OCI-LY3 (cell line): ENCODE data around the gene CARTPT.

Source experiments
- EZH2phosphoT487 ChIP-seq: fragments of 200-600 bp; shearing (Covaris generic); IDR thresholded peaks from 2 replicates; pipeline ENCODE4 v1.6.1; 2018; ENCODE audit warnings: antibody characterized with exemption, mixed run types, low read depth
- TF ChIP-seq, protein P1 (sequence below): fragments of 200-600, 300-600 bp; sonication (generic); IDR thresholded peaks from 2 replicates; pipeline ENCODE4 v1.5.1; 2014; ENCODE audit warnings: antibody characterized with exemption, low read length, low read depth

DNA sequence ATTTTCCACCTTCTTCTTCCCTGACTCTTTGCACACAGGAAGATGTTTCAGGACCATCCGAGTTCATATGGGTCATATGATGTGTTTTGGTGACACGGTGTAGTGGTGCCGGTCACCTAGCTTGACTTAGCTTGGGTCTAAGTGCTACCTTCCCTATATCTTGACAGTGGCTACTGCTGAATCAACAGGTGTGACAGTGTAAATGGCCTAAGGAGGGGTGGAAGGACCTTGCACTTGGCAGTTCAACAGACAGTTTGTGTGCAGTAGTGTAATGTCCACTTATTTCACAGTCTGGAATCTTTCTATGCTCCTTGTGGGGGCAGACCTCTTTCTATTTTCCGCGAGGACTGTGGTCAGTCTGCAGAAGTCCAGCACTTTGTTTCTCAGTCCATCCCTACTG is 43.8 kb downstream of the CARTPT start:
- TF ChIP-seq, protein P1, sequence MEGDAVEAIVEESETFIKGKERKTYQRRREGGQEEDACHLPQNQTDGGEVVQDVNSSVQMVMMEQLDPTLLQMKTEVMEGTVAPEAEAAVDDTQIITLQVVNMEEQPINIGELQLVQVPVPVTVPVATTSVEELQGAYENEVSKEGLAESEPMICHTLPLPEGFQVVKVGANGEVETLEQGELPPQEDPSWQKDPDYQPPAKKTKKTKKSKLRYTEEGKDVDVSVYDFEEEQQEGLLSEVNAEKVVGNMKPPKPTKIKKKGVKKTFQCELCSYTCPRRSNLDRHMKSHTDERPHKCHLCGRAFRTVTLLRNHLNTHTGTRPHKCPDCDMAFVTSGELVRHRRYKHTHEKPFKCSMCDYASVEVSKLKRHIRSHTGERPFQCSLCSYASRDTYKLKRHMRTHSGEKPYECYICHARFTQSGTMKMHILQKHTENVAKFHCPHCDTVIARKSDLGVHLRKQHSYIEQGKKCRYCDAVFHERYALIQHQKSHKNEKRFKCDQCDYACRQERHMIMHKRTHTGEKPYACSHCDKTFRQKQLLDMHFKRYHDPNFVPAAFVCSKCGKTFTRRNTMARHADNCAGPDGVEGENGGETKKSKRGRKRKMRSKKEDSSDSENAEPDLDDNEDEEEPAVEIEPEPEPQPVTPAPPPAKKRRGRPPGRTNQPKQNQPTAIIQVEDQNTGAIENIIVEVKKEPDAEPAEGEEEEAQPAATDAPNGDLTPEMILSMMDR, result no peak
- no peak for TF ChIP-seq EZH2phosphoT487
